Thyroid gland (tissue), 4 donors: Measurements from ENCODE around the gene TAF10. TPM values are rescaled to one million over a fixed set of nuclear protein-coding genes. Genes with fewer than 3 reads are reported as not detected.

Experiments used
- DNase-seq, 2 donors: peaks; one replicate each; pipeline ENCODE4 v3.0.0-alpha.2; 2019
- H3K27ac ChIP-seq, 3 donors: fragments of 200-600 bp; sonication (generic); 1 replicate in 2 of 3; 2 replicates in 1 of 3; pipeline ENCODE4 v1.5.1; 2016 to 2019; ENCODE audit warnings: mild to moderate bottlenecking in 1 of 3, moderate library complexity in 1 of 3
- H3K27me3 ChIP-seq: fragments of 200-600 bp; sonication (generic); one replicate; pipeline ENCODE4 v1.5.1; 2019
- H3K36me3 ChIP-seq, 2 donors: fragments of 200-600 bp; sonication (generic); one replicate each; pipeline ENCODE4 v1.5.1; 2016 to 2019
- H3K4me1 ChIP-seq, 2 donors: fragments of 200-600 bp; sonication (generic); one replicate each; pipeline ENCODE4 v1.5.1; 2017 to 2019
- H3K4me3 ChIP-seq, 3 donors: fragments of 200-600 bp; sonication (generic); replicated peaks in 1 of 3; 1 replicate in 2 of 3; 2 replicates in 1 of 3; pipeline ENCODE4 v1.5.1; 2016; ENCODE audit warnings: mild to moderate bottlenecking in 1 of 3
- H3K9me3 ChIP-seq: fragments of 200-600 bp; sonication (generic); one replicate; pipeline ENCODE4 v1.5.1; 2017
- CTCF ChIP-seq, 6 experiments: fragments of 200-600 bp in 3 of 6; fragments of 450-650 bp in 3 of 6; sonication (generic) in 3 of 6; IDR thresholded peaks; one replicate each; pipeline ENCODE4 v1.5.1; 2016 to 2019; ENCODE audit warnings: antibody characterized with exemption in 6 of 6, mild to moderate bottlenecking in 2 of 6, inconsistent platforms in 1 of 6, moderate library complexity in 1 of 6
- POLR2A ChIP-seq, 2 donors: fragments of 450-650 bp; IDR thresholded peaks; one replicate each; pipeline ENCODE4 v1.6.1; 2017; ENCODE audit warnings: antibody characterized with exemption in 2 of 2, mild to moderate bottlenecking in 2 of 2, moderate library complexity in 1 of 2
- WGBS, 2 donors: methylation state at CpG; one replicate each; pipeline ENCODE4 v1.1.5; 2017; 5-methylcytosine and 5-hydroxymethylcytosine counted together
- intact Hi-C: fragments of 100-400 bp; cut with DNase I; formaldehyde crosslinking; loops from one replicate; pipeline ENCODE4 v1.15.1; 2023
- total RNA-seq, 4 donors: library from RNA; depleted of rRNA; stranded (reverse); fragments of >200 nt; gene quantifications; one replicate each; pipeline ENCODE4 v1.2.3, GENCODE V29; 2016

The TAF10 gene
- total RNA-seq, 4 donors from 2014 or later = 96.6 to 113 (median 108) TPM

DNA sequence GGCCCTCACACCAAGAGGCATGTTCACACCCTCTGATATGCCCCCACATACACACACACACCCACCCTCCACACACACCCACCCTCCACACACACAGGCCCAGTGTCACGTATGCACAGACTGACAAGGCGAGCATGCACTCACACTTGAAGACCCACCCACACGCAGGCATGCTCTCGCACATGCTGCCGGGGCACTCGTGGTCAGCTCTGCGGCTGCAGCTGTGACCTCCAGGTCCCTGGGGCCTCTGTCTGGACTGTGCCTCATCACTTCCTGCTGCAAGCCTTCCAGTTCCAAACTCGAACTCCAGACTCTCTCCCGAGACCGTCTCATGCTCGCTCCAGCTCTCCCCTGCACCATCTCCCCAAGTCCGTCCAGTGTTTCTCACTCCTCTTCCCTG lies 34.1 kb upstream of the TAF10 start:
- no peaks in the 10 kb centered on the region for H3K27me3 ChIP-seq
- H3K9me3 ChIP-seq = no peaks in the 10 kb centered on the region
- WGBS, 2 donors = 66 to 68% methylated on average over 12 of the region's 12 CpGs
- H3K4me3 ChIP-seq = no peak overlapping the region
- intact Hi-C loops = no loop called here
- no peak for DNase-seq
- TF ChIP-seq CTCF (IDR thresholded peaks at IDR 0.05) = no peak
- TF ChIP-seq POLR2A (IDR thresholded peaks at IDR 0.05) = no peak
- no peaks in the 10 kb centered on the region for H3K36me3 ChIP-seq
- H3K4me1 ChIP-seq = peaks cover 0 to 16% of the 10 kb centered on the region in 2 donors
- H3K27ac ChIP-seq = peak overlapping the region in 2 of 3 donors; percentile 42 to 68

GRCh38 chr11:6642957-6643356 lies 30.9 kb upstream of the TAF10 start:
- H3K27ac ChIP-seq = no peak overlapping the region
- WGBS, 2 donors = 84 to 85% methylated on average over 7 of the region's 7 CpGs
- no peak for DNase-seq
- intact Hi-C loops = no loop called here
- H3K4me3 ChIP-seq = no peak overlapping the region
- peaks cover 5 to 22% of the 10 kb centered on the region in 2 donors for H3K4me1 ChIP-seq
- no peaks in the 10 kb centered on the region for H3K27me3 ChIP-seq
- TF ChIP-seq CTCF (IDR thresholded peaks at IDR 0.05) (no peak), POLR2A (IDR thresholded peaks at IDR 0.05) (no peak)
- H3K9me3 ChIP-seq = no peaks in the 10 kb centered on the region
- no peaks in the 10 kb centered on the region for H3K36me3 ChIP-seq

GRCh38 chr11:6640985-6641701 lies 29.1 kb upstream of the TAF10 start:
- intact Hi-C loops = no loop called here
- Histone ChIP-seq H3K9me3 (no peaks in the 10 kb centered on the region), H3K27me3 (no peaks in the 10 kb centered on the region), H3K4me3 (no peak overlapping the region), H3K27ac (no peak overlapping the region), H3K36me3 (no peaks in the 10 kb centered on the region), H3K4me1 (peaks cover 11 to 27% of the 10 kb centered on the region in 2 donors)
- WGBS, 2 donors = 94 to 96% methylated on average over 17 to 26 of the region's 26 CpGs
- DNase-seq = no peak
- no peak for TF ChIP-seq POLR2A (IDR thresholded peaks at IDR 0.05)
- no peak for TF ChIP-seq CTCF (IDR thresholded peaks at IDR 0.05)

- Histone ChIP-seq H3K36me3 (no peaks in the 10 kb centered on the region), H3K4me1 (peaks cover 11 to 30% of the 10 kb centered on the region in 2 donors), H3K27ac (no peak overlapping the region), H3K9me3 (no peaks in the 10 kb centered on the region), H3K4me3 (no peak overlapping the region), H3K27me3 (no peaks in the 10 kb centered on the region)
- no peak for DNase-seq
- WGBS, 2 donors = 96 to 97% methylated on average over 24 to 29 of the region's 36 CpGs
- intact Hi-C loops = no loop called here
- TF ChIP-seq POLR2A (IDR thresholded peaks at IDR 0.05) = no peak
- TF ChIP-seq CTCF (IDR thresholded peaks at IDR 0.05) = no peak
Measured at GRCh38 chr11:6640036-6640984, 28.3 kb upstream of the TAF10 start.

GRCh38 chr11:6638429-6638828 lies 26.4 kb upstream of the TAF10 start:
- Histone ChIP-seq H3K27ac (no peak overlapping the region), H3K9me3 (no peaks in the 10 kb centered on the region), H3K27me3 (no peaks in the 10 kb centered on the region), H3K4me3 (no peak overlapping the region), H3K36me3 (no peaks in the 10 kb centered on the region), H3K4me1 (peaks cover 11 to 34% of the 10 kb centered on the region in 2 donors)
- no peak for DNase-seq
- WGBS, 2 donors = 85 to 92% methylated on average over 4 of the region's 4 CpGs
- TF ChIP-seq POLR2A (IDR thresholded peaks at IDR 0.05) = no peak
- no peak for TF ChIP-seq CTCF (IDR thresholded peaks at IDR 0.05)
- intact Hi-C loops = no loop called here
